Lung (tissue), 13 donors: ENCODE measurements around the gene CHN1. TPM values are rescaled to one million over a fixed set of nuclear protein-coding genes. Genes with fewer than 3 reads are reported as not detected.
A peak's percentile ranks its signal among the peaks of the same experiment; 100 is the strongest.

ENCODE experiments used
- ATAC-seq: fragments of 200-7000 bp; cut with Tn5 transposase; one replicate; pipeline ENCODE4 v1.9.1; 2020; ENCODE audit warnings: moderate number of reproducible peaks; ENCODE audit not compliant: insufficient read depth, low FRiP score
- DNase-seq, 3 donors: peaks; one replicate each; pipeline ENCODE4 v3.0.0-alpha.2; 2013 to 2017
- H3K27ac ChIP-seq, 2 donors: one replicate each; pipeline ENCODE4 v1.5.1; 2013; ENCODE audit warnings: mild to moderate bottlenecking in 2 of 2, moderate library complexity in 2 of 2, control low read depth in 1 of 2, inconsistent platforms in 1 of 2, low read depth in 1 of 2, low read length in 1 of 2
- H3K27me3 ChIP-seq, 3 donors: one replicate each; pipeline ENCODE4 v1.5.1; 2013; ENCODE audit warnings: low read length in 2 of 3; ENCODE audit not compliant: control insufficient read depth in 3 of 3, insufficient read depth in 3 of 3
- H3K36me3 ChIP-seq, 4 donors: one replicate each; pipeline ENCODE4 v1.5.1; 2013; ENCODE audit warnings: low read length in 4 of 4, mild to moderate bottlenecking in 1 of 4, moderate library complexity in 1 of 4; ENCODE audit not compliant: control insufficient read depth in 4 of 4, insufficient read depth in 4 of 4
- H3K4me1 ChIP-seq, 5 donors: one replicate each; pipeline ENCODE4 v1.5.1; 2013; ENCODE audit warnings: low read length in 5 of 5, mild to moderate bottlenecking in 2 of 5, moderate library complexity in 1 of 5; ENCODE audit not compliant: control insufficient read depth in 5 of 5, insufficient read depth in 5 of 5
- H3K4me3 ChIP-seq: one replicate; pipeline ENCODE4 v1.5.1; 2013; ENCODE audit warnings: mild to moderate bottlenecking, control low read depth, moderate library complexity
- H3K9ac ChIP-seq, 2 donors: one replicate each; pipeline ENCODE4 v1.5.1; 2013; ENCODE audit warnings: low read length in 2 of 2, control low read depth in 1 of 2; ENCODE audit not compliant: insufficient read depth in 1 of 2
- H3K9me3 ChIP-seq, 4 donors: one replicate each; pipeline ENCODE4 v1.5.1; 2013; ENCODE audit warnings: low read length in 3 of 4, mild to moderate bottlenecking in 1 of 4, moderate library complexity in 1 of 4; ENCODE audit not compliant: control insufficient read depth in 4 of 4, insufficient read depth in 3 of 4
- CTCF ChIP-seq: IDR thresholded peaks from 2 replicates; pipeline ENCODE4 v1.5.1; 2012; ENCODE audit warnings: mild to moderate bottlenecking; ENCODE audit errors: control extremely low read depth, extremely low read depth
- WGBS, 2 donors: extraction: QIAGEN DNeasy Blood & Tissue Kit; methylation state at CpG; one replicate each; pipeline ENCODE4 v1.1.7; 2013; 5-methylcytosine and 5-hydroxymethylcytosine counted together
- polyA plus RNA-seq, 2 donors: library from polyadenylated mRNA; stranded (reverse); fragments of 200-250 nt; gene quantifications; one replicate each; pipeline ENCODE4 v1.2.1, GENCODE V29; 2013
- small RNA-seq: library from RNA; depleted of rRNA; stranded (forward); fragments of <200 nt; gene quantifications from one replicate; pipeline ENCODE3, GENCODE V24; 2014; ENCODE audit warnings: low replicate concordance
- total RNA-seq, 2 donors: library from RNA; depleted of rRNA in 1 of 2; stranded (reverse); fragments of >200 nt in 1 of 2; gene quantifications; one replicate each; pipeline ENCODE4 v1.2.1, GENCODE V29; 2014 to 2021
- donor health status: control.
- donor health status: control.
- donor health status: Bipolar disorder and iron deficiency.
- donor health status: healthy.
- donor health status: DM: yes; HTN: yes; CAD: no.

The CHN1 gene
- total and polyA plus RNA-seq, 4 donors: 6.8 to 80.9 (median 14.5) TPM

GRCh38 chr2:174750923-174751441, 254.2 kb downstream of the CHN1 start:
- Histone ChIP-seq H3K27ac (no peak overlapping the region), H3K36me3 (no peaks in the 10 kb centered on the region), H3K27me3 (no peaks in the 10 kb centered on the region), H3K4me1 (no peaks in the 10 kb centered on the region), H3K9me3 (no peaks in the 10 kb centered on the region), H3K9ac (no peak overlapping the region), H3K4me3 (no peak overlapping the region)
- 67% methylated on average over 5 of the region's 5 CpGs for WGBS, 2 donors
- DNase-seq (no peak), ATAC-seq (no peak)
- TF ChIP-seq CTCF: no peak

- no peak for ATAC-seq
- 87 to 91% methylated on average over 8 of the region's 8 CpGs for WGBS, 2 donors
These were observed 255.4 kb downstream of the CHN1 start for GRCh38 chr2:174749793-174750192.

GRCh38 chr2:174748948-174749347, 256.2 kb downstream of the CHN1 start:
- peak; percentile 58 for TF ChIP-seq CTCF
- WGBS, 2 donors: 0% methylated on average over 4 of the region's 4 CpGs
- DNase-seq (peak; percentile 68 to 74 (median 70)), ATAC-seq (peak; percentile 80)
- Histone ChIP-seq H3K27ac (no peak overlapping the region), H3K9me3 (no peaks in the 10 kb centered on the region), H3K4me3 (no peak overlapping the region), H3K4me1 (no peaks in the 10 kb centered on the region), H3K9ac (no peak overlapping the region), H3K27me3 (no peaks in the 10 kb centered on the region), H3K36me3 (no peaks in the 10 kb centered on the region)

More at GRCh38 chr2:174749793-174750192, 255.4 kb downstream of the CHN1 start:
- Histone ChIP-seq H3K27me3 (no peaks in the 10 kb centered on the region), H3K9ac (no peak overlapping the region), H3K9me3 (no peaks in the 10 kb centered on the region), H3K27ac (no peak overlapping the region), H3K4me1 (no peaks in the 10 kb centered on the region), H3K36me3 (no peaks in the 10 kb centered on the region), H3K4me3 (no peak overlapping the region)
- DNase-seq: no peak
- TF ChIP-seq CTCF: no peak

Small RNA genes lying within 50 kb of the gene (small RNA-seq; reads per million reads assigned to genes)
- gene RNU6-1290P (not detected), gene RNU6-763P (not detected)

Other genes starting within 250 kb of the CHN1 start
- not detected for gene CHRNA1, start 240.9 kb downstream of the CHN1 start, total RNA-seq
- under 1 TPM in 1 of 2 donors, not detected in 1; 0.03 TPM for gene CHRNA1, start 240.9 kb downstream of the CHN1 start, polyA plus RNA-seq
- gene ATF2, start 162.8 kb upstream of the CHN1 start, total RNA-seq: 10 to 100 TPM; 43.2 to 92.7 TPM
- gene ATF2, start 162.8 kb upstream of the CHN1 start, polyA plus RNA-seq: 10 to 100 TPM; 16.3 to 17.2 TPM
- 100 to 1,000 TPM in 1 of 2 donors, 10 to 100 TPM in 1; 72.0 to 183 TPM for gene ATP5MC3, start 176.3 kb upstream of the CHN1 start, total RNA-seq
- gene ATP5MC3, start 176.3 kb upstream of the CHN1 start, polyA plus RNA-seq: 100 to 1,000 TPM; 172 to 255 TPM